ENCODE results near the gene C6orf89. TPM values are rescaled to one million over a fixed set of nuclear protein-coding genes. Genes with fewer than 3 reads are reported as not detected.
A peak's percentile ranks its signal among the peaks of the same experiment; 100 is the strongest.
"Not testable (repeated sequence)": the region's sequence is repeated elsewhere in the genome, so short reads cannot be mapped to it uniquely, and the experiment has no call there.

Gene C6orf89
- polyA plus RNA-seq, 1 experiment: 59.7 TPM

DNA sequence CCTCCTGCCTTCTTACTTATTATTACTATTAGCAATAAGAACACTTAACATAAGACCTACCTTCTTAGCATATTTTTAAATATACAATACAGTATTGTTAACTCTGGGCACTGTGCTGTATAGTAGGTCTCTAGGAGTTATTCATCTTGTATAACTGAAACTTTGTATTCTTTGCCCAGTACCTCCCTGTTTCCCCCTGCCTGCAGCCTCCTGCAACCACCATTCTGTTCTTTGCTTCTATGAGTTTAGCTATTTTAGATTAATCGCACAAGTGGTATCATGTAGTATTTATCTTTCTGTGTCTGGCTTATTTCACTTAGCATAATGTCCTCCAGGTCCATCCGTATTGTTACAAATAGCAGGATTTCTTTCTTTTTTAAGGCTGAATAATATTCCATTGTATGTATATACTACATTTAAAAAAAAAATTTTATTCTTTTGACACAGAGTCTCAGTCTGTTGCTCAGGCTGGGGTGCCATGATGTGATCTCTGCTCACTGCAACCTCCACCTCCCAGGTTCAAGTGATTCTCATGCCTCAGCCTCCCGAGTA lies 4.4 kb downstream of the C6orf89 start:
- Histone ChIP-seq H3K27me3 (ENCODE audit: control insufficient read depth, insufficient read depth, low read length) (no peaks in the 10 kb centered on the region), H3K27ac (ENCODE audit: low read depth, low read length) (no peak overlapping the region), H3K4me3 (ENCODE audit: low read depth, low read length) (no peak overlapping the region), H3K9me3 (ENCODE audit: control insufficient read depth, insufficient read depth, low read length) (no peaks in the 10 kb centered on the region)
- no peak for TF ChIP-seq CTCF (IDR thresholded peaks at IDR 0.05; ENCODE audit: low read depth, low read length)
- ChIA-PET CTCF (interaction anchor here (1.8 to 2.7 kb wide), 2 partner anchors 128 to 320 kb away, joined by 4 to 14 read pairs; no protein-coding TSS in a partner anchor), POLR2A (no interaction called here)
- no peak for DNase-seq (ENCODE audit: low read depth, low spot score)

- CTCF ChIA-PET: interaction anchor here (0.9 kb wide), 1 partner anchor 127 kb away, joined by 3 read pairs; no protein-coding TSS in a partner anchor
- H3K4me3 ChIP-seq (ENCODE audit: low read depth, low read length); H3K9me3 ChIP-seq (ENCODE audit: control insufficient read depth, insufficient read depth, low read length); H3K27me3 ChIP-seq (ENCODE audit: control insufficient read depth, insufficient read depth, low read length); POLR2A ChIA-PET; DNase-seq (ENCODE audit: low read depth, low spot score); H3K27ac ChIP-seq (ENCODE audit: low read depth, low read length): not testable (repeated sequence)
Measured at GRCh38 chr6:36891153-36891552, 5.4 kb downstream of the C6orf89 start.

GRCh38 chr6:36893976-36894932 lies 8.5 kb downstream of the C6orf89 start:
- Histone ChIP-seq H3K27me3 (ENCODE audit: control insufficient read depth, insufficient read depth, low read length) (no peaks in the 10 kb centered on the region), H3K9me3 (ENCODE audit: control insufficient read depth, insufficient read depth, low read length) (no peaks in the 10 kb centered on the region), H3K27ac (ENCODE audit: low read depth, low read length) (no peak overlapping the region), H3K4me3 (ENCODE audit: low read depth, low read length) (no peak overlapping the region)
- CTCF ChIA-PET: interaction anchor here (1.5 kb wide), 1 partner anchor 9 kb away, joined by 7 read pairs; no protein-coding TSS in a partner anchor
- TF ChIP-seq CTCF (IDR thresholded peaks at IDR 0.05; ENCODE audit: low read depth, low read length): no peak
- DNase-seq (ENCODE audit: low read depth, low spot score): no peak
- POLR2A ChIA-PET: no interaction called here

DNA sequence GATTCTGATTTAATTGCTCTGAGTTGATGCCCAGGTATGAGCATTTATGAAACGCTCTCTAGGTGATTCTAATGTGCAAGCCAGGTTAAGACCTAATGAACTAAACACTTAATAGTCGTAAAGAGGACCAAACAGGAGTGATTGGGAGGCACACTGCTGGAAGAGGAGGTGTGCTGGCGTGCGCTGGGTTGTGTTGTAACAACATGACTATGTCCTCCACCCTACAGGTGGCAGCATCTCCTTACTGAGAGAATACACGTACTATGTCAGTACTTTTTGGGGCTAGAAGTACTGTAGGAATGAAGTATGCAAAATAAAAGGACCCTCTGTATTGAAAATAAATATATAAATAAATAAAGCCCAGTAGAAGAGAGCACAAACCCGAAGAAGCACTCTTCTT lies 11.9 kb downstream of the C6orf89 start:
- Histone ChIP-seq H3K4me3 (ENCODE audit: low read depth, low read length) (no peak overlapping the region), H3K9me3 (ENCODE audit: control insufficient read depth, insufficient read depth, low read length) (no peaks in the 10 kb centered on the region), H3K27me3 (ENCODE audit: control insufficient read depth, insufficient read depth, low read length) (no peaks in the 10 kb centered on the region), H3K27ac (ENCODE audit: low read depth, low read length) (no peak overlapping the region)
- peak; percentile 23; the same call in 1 of the 2 replicates for TF ChIP-seq CTCF (IDR thresholded peaks at IDR 0.05; ENCODE audit: low read depth, low read length)
- ChIA-PET POLR2A (no interaction called here), CTCF (interaction anchor here (1.7 kb wide), 1 partner anchor 120 kb away, joined by 4 read pairs; no protein-coding TSS in a partner anchor)
- no peak for DNase-seq (ENCODE audit: low read depth, low spot score)

DNA sequence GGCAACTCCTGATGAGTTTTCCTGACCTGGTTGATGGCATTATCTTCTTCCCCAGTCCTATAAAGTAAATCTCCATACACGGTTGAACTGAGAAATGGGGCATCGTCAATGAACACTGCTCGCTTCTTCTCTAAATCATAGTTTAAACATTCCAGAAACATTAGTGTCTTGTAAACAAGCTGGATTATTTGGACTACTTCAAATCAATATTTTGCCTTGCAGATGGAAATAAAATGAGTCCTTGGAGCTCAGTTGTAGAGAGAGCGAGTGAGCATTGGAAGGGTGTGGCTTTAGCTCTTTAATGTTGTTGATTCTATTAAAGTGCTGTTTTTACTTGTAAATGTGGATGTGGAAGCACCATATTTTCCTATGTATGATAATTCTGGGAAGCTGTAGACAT lies 18.4 kb downstream of the C6orf89 start:
- POLR2A ChIA-PET: interaction anchor here (0.9 to 1.7 kb wide), 2 partner anchors 9 to 18 kb away, joined by 3 to 6 read pairs; partner anchors contain the start of gene C6orf89
- peak overlapping the region; percentile 12 for H3K27ac ChIP-seq (ENCODE audit: low read depth, low read length)
- no peak for DNase-seq (ENCODE audit: low read depth, low spot score)
- CTCF ChIA-PET: interaction anchor here (1.0 to 2.3 kb wide), 5 partner anchors 19 to 144 kb away, joined by 3 to 13 read pairs (median 5); no protein-coding TSS in a partner anchor
- no peak overlapping the region for H3K4me3 ChIP-seq (ENCODE audit: low read depth, low read length)
- H3K9me3 ChIP-seq (ENCODE audit: control insufficient read depth, insufficient read depth, low read length): no peaks in the 10 kb centered on the region
- H3K27me3 ChIP-seq (ENCODE audit: control insufficient read depth, insufficient read depth, low read length): no peaks in the 10 kb centered on the region
- TF ChIP-seq CTCF (IDR thresholded peaks at IDR 0.05; ENCODE audit: low read depth, low read length): no peak

Data from AG04450 (cell line).